GM11168 (cell line): ENCODE measurements around the gene TTC16.

Source experiments
- in situ Hi-C: fragments of 300-500 bp; cut with MboI; formaldehyde crosslinking; loops from one replicate; pipeline ENCODE4 v1.12.0; 2022; ENCODE audit warnings: low sequenced_read_pairs; ENCODE audit not compliant: unreplicated experiment

The TTC16 gene

DNA sequence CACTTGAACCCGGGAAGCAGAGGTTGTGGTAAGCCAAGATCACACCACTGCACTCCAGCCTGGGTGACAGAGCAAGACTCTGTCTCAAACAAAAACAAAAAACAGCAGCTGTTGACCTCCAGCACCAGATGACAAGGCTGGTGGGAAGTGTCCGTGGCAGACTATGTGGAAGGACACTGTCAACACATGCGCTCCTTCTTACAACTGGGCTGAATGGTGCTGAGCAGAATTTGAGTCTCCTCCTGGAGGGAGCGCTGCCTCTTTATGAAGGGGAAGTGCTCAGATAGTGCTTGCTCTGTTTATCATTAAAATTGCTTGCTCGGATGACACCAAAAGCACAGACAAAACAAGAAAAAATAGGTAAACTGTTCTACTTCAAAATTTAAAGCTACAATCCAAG is 18.3 kb upstream of the TTC16 start:
- in situ Hi-C loops = no loop called here

- in situ Hi-C loops = no loop called here
These were observed 17.5 kb upstream of the TTC16 start for GRCh38 chr9:127698386-127698785.

GRCh38 chr9:127698985-127699670 is 16.8 kb upstream of the TTC16 start:
- in situ Hi-C loops = no loop called here

DNA sequence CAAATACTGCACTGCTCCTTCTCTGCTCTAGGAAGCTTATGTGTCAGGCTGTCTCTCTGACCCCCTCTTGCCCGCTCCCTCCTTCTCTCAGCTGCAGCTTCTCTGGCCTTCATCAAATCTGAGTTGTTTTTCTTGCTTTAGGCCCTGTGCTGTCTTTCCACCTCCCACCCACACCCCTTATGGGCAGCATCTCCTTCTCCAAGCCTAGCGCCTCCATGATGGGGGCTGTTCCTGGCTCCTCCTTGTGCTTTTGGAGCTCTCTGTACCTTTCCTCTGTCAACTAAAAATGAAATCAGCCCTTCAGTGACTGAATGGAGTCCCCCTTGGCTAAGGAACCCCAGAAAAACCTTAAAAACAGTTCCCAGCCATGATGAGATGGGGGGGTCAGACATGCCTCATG is 15.7 kb upstream of the TTC16 start:
- in situ Hi-C loops = no loop called here

GRCh38 chr9:127700594-127701255 is 15.2 kb upstream of the TTC16 start:
- in situ Hi-C loops = no loop called here

GRCh38 chr9:127703289-127703946 is 12.5 kb upstream of the TTC16 start:
- in situ Hi-C loops = no loop called here

DNA sequence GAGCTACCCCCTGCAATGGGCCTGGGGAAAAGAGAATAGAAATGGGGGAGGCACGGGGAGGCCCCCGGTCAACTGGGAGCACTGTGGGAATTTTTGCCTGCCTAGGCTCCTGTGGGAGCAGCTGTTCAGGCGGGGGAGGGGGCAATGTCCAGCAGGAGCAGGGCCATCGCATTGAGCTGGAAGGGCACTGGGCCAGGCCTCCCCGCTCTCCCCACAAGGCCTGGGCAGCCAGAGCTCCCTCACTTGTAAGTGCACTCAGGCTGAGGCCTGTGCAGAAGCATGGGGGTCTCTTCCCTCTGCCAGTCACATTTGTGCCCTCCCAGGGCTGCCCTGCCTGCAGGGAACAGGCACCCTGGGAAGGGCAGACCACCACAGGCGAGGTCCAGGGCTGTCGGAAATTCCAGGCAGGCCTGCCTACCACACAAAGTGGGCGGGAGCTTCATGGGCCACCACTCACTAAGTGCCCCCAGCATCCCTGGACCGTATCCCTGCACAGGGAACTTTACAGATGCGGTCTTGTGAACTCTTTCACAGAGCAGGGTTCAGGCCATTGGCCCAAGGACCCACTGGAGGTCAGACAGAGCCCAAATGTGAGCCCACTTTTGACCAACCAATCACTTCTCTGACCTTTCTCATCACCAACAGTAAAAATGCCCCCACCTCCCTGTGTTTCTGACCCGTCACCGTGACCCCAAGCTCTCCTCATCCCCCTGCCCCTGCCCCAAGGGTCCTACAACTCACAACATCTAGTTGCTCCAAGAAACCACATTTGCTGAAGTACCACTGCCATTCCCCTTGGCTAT is 10.1 kb upstream of the TTC16 start:
- in situ Hi-C loops = no loop called here

DNA sequence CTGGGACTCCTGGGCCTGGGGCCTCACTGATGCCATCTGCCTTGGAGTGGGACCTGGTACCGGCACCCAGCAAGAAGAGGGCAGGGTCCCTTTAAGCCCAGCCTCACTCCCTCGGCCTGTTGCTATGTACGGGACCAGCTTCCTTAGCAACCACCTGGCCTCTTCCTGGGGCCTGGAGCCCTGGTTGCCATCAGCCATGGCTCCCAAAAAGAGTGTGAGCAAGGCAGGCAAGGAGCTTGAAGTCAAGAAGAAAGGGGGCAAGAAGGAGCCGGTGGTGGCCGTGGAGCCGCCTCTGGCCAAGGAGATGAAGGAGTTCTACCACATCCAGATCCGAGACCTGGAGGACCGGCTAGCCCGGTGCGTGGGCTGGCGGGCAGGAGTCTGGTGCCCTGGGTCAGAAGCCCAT is 9.0 kb upstream of the TTC16 start, which contains the start of gene CFAP157:
TSS of gene CFAP157 (plus strand) at position 153 of the 406 bp plus-strand sequence. CDS start at position 197, 44 bp downstream.
- in situ Hi-C loops = no loop called here

GRCh38 chr9:127707766-127708165 is 8.1 kb upstream of the TTC16 start:
- in situ Hi-C loops = no loop called here

DNA sequence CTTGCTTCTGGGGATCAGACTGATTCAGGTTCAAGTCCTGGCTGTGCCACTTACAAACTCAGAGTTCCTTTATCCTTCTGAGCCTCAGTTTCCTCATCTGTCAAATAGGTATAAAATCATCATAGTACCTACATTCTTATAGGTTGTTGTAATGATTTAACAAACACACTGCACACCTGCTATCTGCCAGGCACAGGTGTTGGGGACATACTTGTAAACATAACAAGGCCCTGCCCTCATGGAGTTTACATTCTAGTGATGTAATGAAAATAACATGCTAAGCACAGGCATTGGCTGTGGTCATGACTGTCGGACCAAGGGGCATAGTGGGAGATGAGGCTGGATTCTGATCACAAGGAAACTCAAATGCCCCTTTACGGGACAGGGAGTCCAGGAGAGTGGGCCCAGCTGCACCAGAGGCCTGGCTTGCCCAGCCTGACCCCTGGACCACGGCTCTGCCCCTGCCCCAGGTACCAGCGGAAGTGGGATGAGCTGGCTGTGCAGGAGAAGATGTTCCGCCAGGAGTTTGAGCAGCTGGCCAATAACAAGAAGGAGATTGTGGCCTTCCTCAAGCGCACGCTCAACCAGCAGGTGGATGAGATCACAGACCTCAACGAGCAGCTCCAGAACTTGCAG is 6.8 kb upstream of the TTC16 start:
- in situ Hi-C loops = no loop called here

DNA sequence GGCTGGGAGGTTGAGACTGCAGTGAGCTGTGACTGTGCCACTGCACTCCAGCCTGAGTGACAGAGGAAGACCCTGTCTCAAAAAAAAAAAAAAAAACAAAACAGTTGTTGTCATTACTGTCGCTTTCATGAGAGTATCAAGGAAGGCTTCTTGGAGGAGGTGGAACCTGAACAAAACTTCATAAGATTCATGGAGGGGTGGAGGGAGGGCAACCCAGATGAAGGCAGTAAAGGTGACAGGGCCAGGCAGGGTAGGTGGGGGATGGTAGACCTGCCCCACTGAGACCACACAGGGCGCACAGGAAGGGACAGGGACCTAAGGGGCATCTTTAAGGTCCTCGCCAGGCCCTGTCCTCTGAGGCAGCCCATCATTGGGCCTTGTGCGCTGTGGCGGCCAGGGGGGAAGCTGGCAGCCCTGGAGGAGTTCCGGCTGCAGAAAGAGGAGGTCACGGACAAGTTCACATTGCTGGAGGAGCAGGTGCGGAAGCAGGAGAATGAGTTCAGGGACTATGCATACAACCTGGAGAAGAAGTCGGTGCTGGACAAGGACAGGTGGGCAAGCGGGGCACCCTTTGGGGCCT is 5.6 kb upstream of the TTC16 start:
- in situ Hi-C loops = no loop called here

GRCh38 chr9:127711226-127711701 is 4.6 kb upstream of the TTC16 start:
- in situ Hi-C loops = no loop called here

DNA sequence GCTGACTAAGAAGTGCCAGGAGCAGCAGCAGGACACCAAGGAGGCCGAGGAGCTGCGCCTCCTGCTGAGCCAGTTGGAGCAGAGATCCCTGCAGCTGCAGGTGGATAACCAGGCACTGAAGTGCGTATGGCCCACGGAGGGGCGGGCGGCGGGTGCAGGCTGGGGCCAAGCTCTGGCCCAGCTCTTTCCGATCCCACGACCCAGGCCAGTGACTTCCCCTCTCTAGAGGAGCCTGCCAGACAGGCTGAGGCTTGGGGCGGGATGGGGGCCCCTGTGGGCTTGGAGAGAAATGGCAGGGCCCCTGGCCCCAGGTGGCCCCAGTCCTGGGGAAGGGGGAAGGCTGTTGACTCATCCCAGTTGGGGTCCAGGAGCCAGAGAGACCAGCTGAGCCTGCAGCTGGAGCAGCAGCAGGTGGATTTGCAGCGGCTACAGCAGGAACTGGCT is 4.0 kb upstream of the TTC16 start:
- in situ Hi-C loops = no loop called here

DNA sequence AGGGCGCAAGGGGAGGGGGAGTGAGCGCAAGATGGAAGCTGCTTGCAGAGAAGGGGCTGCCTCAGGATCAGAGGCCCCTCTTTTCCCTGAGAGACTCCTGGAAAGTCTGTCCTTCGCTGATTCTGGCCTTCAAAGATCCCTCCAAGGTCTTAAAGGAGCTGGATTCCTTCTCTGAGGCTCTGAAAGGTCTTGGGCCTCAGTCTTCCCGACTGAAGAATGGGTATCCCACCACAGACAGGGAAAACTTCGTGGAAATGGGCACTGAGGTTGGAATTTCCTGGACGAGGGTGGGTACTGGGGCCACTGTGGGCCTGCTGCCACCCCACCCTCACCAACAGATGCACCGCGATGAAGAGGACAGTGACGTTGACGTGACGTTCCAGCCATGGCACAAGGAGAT is 3.5 kb upstream of the TTC16 start:
- in situ Hi-C loops = no loop called here

DNA sequence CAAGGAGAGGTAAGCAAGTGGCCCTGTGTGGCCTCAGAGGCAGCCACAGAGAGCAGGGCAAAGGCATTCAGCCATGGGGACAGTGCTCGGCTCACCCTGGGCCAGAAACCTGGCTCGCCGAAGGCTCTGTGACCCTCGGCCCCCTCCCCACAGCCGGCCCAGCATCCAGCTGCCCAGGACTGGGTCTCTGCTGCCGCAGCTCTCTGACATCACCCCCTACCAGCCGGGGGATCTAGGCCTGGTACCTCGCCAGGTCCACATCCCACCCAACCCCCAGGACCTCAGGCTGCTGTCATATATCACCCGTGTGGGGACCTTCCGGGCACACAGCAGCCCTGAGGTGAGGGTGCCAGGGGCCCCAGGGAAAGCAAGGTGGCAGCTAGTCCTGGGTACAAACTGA is 3.0 kb upstream of the TTC16 start:
- in situ Hi-C loops = no loop called here

- in situ Hi-C loops = no loop called here
These were observed 1.7 kb upstream of the TTC16 start for GRCh38 chr9:127714020-127714750.

- in situ Hi-C loops = no loop called here
These were observed 869 bp upstream of the TTC16 start for GRCh38 chr9:127714951-127715469.

DNA sequence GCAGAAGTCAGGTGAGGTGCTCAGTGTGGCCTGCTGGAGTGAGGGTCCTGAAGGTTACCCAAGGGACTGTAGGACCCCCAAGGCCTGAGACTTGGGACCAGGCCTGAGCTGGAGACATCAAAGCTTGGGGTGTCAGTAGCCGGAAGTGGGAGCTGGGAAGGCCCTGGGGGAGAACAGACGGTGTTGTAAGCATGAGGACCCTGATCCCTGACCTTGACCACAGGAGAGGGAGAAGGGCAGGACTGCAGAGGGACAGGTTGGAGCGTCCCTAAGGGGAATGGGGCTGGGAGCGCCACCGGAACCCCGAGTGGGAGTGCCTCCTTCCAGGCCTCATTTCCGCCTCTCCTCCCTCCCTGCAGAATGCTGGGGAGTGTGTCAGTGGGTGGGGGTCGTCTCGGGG is 533 bp downstream of the TTC16 start:
- in situ Hi-C loops = no loop called here

- in situ Hi-C loops = no loop called here
These were observed 1.9 kb downstream of the TTC16 start for GRCh38 chr9:127717766-127718165.
